HG02642 (cell line): ENCODE results near the gene CCSER2.
"Not testable (repeated sequence)": the region's sequence is repeated elsewhere in the genome, so short reads cannot be mapped to it uniquely, and the experiment has no call there.

Experiments
- ATAC-seq: cut with Tn5 transposase; IDR thresholded peaks from one replicate; pipeline ENCODE4 v1.9.1; 2021; ENCODE audit warnings: mild to moderate bottlenecking; ENCODE audit not compliant: unreplicated experiment, poor library complexity

CCSER2 gene

DNA sequence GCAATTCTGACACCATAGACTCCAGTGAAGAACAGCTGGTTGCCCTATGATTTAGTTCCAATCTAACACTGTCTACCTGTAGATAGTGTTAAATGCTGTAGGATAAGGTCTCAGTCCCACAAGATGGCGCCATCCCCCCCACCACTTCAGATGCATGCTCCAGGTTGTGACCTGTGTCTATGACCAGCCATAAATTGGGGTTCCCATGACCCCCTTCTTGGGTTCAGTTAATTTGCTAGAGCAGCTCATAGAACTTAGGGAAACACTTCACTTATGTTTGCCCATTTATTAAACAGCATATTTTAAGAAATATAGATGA, 13.1 kb downstream of the CCSER2 start:
- no peak for ATAC-seq

GRCh38 chr10:84341983-84342382, 13.6 kb downstream of the CCSER2 start:
- ATAC-seq: no peak

- ATAC-seq: no peak
Measured at GRCh38 chr10:84342584-84342983, 14.2 kb downstream of the CCSER2 start.

GRCh38 chr10:84343831-84344230, 15.4 kb downstream of the CCSER2 start:
- ATAC-seq: no peak

- ATAC-seq: no peak
Measured at GRCh38 chr10:84344526-84344925, 16.1 kb downstream of the CCSER2 start.

GRCh38 chr10:84347575-84348002, 19.2 kb downstream of the CCSER2 start:
- not testable (repeated sequence) for ATAC-seq

- ATAC-seq: no peak
Measured at GRCh38 chr10:84348447-84348846, 20.1 kb downstream of the CCSER2 start.

DNA sequence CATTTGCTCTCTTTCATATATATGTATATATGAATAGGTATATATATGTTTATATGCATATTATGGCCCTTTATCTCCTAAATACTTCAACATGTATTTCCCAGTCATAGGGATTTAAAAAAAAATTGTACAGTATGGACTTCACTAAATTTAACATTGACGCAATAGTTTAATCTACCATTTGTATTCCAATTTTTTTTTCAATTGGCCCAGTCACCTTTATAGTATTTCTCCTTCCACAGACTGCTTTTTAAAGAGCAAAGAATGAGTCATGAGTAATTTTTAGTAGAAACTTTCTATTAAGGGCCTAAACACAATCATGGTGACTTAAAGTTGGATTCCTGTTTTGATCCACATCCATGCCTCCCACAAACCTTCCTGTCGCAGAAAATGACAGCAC, 20.5 kb downstream of the CCSER2 start:
- ATAC-seq: no peak

DNA sequence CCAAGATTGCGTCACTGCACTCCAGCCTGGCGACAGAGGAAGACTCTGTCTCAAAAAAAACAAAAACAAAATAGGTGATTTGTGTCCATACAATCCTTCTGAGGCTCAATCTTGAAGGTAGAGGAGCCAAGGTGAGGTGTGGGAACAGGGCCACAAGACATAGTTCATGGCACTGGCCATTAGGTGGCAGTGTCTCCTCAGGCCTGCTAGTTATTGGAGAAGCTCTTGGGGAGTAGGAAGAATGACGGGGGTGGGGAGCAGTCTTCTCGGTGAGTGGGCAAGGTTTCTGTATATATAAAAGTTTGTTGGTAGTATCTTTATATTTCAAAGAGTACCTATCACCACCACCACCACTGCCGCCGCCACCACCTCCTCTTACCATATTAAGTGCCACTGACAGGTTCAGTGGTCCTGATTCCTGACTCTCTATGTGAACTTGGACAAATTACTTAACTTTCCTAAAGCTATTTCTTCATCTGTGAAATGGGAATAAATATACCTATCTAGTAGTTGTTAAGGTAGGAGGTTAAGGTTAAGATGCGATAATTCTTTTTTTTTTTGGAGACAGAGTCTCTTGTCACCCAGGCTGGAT, 24.0 kb downstream of the CCSER2 start:
- peak; percentile 99 for ATAC-seq

GRCh38 chr10:84353052-84353803, 24.8 kb downstream of the CCSER2 start:
- no peak for ATAC-seq

GRCh38 chr10:84354623-84355022, 26.2 kb downstream of the CCSER2 start:
- no peak for ATAC-seq

GRCh38 chr10:84355106-84355505, 26.7 kb downstream of the CCSER2 start:
- ATAC-seq: no peak

- ATAC-seq: no peak
Measured at GRCh38 chr10:84356928-84357327, 28.5 kb downstream of the CCSER2 start.

DNA sequence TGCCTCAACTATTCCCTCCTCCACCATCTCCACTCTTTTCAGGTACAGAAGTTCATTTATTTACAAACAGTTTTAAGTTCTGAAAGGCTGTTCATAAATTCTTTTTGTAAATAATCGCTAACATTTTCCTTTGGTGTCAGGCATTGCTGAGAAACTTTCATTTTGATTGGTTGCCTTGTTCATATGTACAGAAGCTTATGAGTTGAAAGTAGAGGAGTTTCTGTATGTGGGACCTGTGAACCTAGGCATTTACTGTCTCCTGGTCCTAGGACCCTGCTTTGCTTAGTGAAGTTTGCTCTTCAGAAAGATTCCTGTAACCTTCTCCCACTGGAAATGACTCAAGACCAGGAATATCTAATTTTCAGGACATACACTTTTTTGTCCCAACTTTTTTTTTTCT, 30.4 kb downstream of the CCSER2 start:
- no peak for ATAC-seq

DNA sequence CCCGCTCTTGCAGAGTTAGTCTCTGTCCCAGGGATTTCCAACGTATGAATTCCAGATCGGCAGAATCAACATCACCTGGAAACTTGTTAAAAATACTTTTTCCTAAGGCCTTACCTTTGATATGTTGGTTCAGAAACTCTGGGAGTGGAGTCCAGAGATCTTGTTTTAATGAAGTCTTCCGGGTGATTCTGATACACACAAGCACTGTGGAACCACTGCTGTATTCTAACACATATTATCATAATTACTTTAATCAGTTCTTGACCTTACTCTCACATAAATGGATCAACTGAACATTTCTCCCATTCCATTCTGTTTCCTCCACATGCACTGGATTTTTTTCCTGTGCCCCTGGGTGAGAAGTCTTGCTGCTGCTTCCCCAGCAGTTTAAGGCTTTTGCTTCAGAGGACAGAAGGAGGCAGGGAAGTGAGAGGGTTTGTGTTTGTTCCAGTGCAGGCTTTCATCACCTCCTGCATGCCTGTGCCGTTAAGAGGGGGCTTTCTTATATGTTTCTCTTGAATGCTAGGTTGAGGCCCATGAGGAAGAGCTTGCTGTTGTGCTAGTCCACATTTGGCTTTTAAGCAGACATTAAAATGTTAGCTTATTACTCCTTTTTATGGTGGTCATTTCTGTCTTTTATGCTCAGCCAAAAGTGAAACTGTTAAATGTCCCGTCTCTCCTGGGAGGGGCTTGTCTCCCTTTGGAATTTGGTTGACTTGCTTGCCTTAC, 32.4 kb downstream of the CCSER2 start:
- ATAC-seq: no peak

DNA sequence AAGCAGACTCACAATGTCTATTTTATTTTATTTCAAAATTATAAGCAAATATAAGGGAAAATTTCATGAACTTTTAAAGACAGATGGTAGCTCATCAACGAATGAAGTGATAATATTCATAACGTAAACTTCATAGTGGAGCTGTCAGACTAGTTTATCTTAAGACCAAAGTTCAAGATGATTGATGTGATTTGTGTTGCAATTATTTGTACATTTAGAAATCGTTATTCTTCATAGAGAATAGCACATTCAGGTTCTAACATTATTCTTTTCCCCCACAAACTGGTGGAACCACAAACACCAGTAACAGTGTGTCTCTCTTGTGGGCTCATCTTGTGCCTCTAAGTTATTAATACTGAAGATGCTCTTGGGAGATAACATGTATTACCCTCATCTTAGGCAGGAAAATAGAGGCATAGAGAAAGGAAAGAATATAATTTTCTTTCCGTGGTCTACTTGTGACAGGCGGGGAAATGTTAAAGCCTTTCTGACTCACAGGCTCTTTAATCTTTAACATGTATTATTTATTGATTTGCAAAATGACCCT, 37.0 kb downstream of the CCSER2 start:
- ATAC-seq: no peak

DNA sequence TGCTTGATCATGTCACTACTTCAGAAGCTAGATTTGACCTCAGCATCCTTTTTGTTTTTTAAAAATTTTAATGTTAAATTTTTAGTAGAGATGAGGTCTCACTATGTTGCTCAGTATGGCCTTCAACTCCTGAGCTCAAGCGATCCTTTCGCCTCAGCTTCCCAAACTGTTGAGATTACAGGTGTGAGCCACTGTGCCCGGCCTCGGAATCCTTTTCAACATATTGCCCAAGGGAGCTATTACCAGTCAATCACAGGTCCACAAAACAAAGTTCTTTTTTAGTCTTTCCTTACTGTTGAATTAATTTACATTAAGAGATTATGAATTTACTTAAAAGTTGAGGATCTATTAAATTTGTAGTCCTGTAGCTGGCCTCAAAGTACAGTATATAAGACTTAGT, 37.7 kb downstream of the CCSER2 start:
- ATAC-seq: no peak

- no peak for ATAC-seq
Measured at GRCh38 chr10:84367256-84367655, 38.9 kb downstream of the CCSER2 start.

DNA sequence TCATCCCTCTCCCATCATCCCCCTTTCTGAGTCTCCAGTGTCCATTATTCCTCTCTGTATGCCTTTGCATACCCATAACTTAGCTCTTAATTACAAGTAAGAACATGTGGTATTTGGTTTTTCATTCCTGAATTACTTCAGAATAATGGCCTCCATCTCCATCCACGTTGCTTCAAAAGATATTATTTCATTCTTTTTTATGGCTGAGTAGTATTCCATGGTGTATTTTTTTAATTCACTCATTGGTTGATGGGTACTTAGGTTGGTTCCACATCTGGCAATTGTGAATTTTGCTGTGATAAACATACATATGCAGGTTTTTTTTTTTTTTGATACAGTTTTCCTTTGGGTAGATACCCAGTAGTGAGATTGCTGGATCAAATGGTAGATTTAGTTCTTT, 40.4 kb downstream of the CCSER2 start:
- ATAC-seq: no peak

DNA sequence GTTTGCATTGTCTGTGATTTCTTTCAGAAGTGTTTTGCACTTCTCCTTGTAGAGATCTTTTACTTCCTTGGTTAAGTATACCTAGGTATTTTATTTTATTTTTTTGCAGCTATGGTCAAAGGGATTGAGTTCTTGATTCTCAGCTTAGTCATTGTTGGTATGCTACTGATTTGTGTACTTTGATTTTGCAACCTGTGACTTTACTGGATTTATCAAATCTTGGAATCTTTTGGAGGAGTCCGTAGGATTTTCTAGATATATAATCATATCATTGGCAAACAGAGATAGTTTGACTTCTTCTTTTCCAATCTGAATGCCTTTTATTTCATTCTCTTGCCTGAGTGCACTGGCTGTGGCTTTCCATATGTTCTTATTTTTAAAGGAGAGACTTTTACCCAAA, 41.9 kb downstream of the CCSER2 start:
- ATAC-seq: no peak

GRCh38 chr10:84371944-84372343, 43.6 kb downstream of the CCSER2 start:
- no peak for ATAC-seq
